ENCODE results near the gene MYL6B. TPM values are rescaled to one million over a fixed set of nuclear protein-coding genes. Genes with fewer than 3 reads are reported as not detected.

MYL6B gene
- total and polyA plus RNA-seq, 2 donors (not counting 3 experiments of a cell fraction or from before 2014, with no cell fraction given): 135 to 185 TPM

DNA sequence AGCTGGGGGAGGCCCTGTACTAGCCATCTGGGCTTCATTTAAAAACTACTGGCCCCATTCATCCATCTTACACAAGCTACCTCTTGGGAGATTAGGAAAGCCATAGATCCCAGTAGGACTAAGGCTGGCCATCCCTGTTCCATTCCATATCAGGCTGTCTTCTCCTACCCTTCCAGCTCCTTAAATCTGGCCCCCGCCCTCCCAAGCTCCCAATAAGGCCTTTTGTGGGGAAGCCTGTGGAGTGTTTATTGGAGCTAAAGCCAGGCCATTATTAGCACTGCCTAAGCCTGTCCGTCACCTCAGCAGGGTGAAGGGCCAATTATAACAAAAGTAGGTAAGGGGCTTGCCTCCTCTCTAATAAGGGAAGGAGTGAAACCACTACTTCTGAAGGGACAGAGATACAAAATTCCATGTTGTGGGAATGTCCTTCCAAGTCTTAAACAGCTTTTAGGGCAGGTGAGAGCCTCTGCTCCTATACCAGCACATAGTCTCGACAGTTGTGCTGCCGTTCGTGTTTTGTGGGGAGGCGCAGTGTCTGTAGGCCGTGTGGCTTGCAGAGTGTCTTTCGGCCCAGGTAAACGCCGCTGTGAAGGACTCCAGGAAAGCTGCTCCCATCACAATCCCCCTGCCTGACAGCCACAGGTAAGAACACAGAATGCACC lies 9.4 kb downstream of the MYL6B start:
- Histone ChIP-seq H3K9me1 (replicated peaks; ENCODE audit: control insufficient read depth, extremely low read depth, insufficient read depth, low read length) (no peaks in the 10 kb centered on the region), H3K9me3 (replicated peaks; ENCODE audit: control insufficient read depth, insufficient read depth, low read length) (no peaks in the 10 kb centered on the region), H3K79me2 (ENCODE audit: control insufficient read depth, insufficient read depth, low read length) (peaks cover 33% of the 10 kb centered on the region), H3K27me3 (ENCODE audit: control insufficient read depth in 2 of 2, insufficient read depth in 2 of 2, low read length in 2 of 2) (no peaks in the 10 kb centered on the region), H4K20me1 (replicated peaks; ENCODE audit: control insufficient read depth, extremely low read depth, insufficient read depth, low read length) (no peaks in the 10 kb centered on the region), H3K4me1 (ENCODE audit: control insufficient read depth, extremely low read depth, insufficient read depth, low read length) (peaks cover 22% of the 10 kb centered on the region), H3K9ac (replicated peaks; ENCODE audit: extremely low read depth, insufficient read depth, low read length) (no peak overlapping the region), H3K36me3 (ENCODE audit: control insufficient read depth in 2 of 2, extremely low read depth in 1 of 2, insufficient read depth in 2 of 2, low read length in 2 of 2) (peaks cover 18 to 38% of the 10 kb centered on the region in 2 experiments), H3K4me3 (replicated peaks in 1 of 3; ENCODE audit: insufficient read depth in 1 of 3, low read depth in 1 of 3, low read length in 3 of 3) (no peak overlapping the region), H3K27ac (ENCODE audit: insufficient read depth, low read depth, low read length) (peak overlapping the region; percentile 87), H3K4me2 (ENCODE audit: insufficient read depth, low read length) (no peak overlapping the region), H2AFZ (ENCODE audit: low read depth, low read length) (no peak overlapping the region)
- DNase-seq (ENCODE audit: low read depth, low spot score) (no peak), FAIRE-seq (no peak)
- CTCF ChIA-PET: interaction anchor here (1.0 to 3.3 kb wide), 7 partner anchors 19 to 43 kb away, joined by 4 to 16 read pairs (median 7); partner anchors contain the start of genes ESYT1, SMARCC2 and ZC3H10
- POLR2A ChIA-PET: interaction anchor here (0.6 to 3.9 kb wide), 10 partner anchors 10 to 58 kb away, joined by 3 to 23 read pairs (median 4); partner anchors contain the start of genes ESYT1, PA2G4 and SMARCC2
- BruUV-seq (replicated peaks): no TSS peak
- dilution Hi-C loops (cut with MboI; ENCODE audit: extremely low pct_ligation_motif_present, low sequenced_read_pairs): no loop called here
- TF ChIP-seq, protein P1, sequence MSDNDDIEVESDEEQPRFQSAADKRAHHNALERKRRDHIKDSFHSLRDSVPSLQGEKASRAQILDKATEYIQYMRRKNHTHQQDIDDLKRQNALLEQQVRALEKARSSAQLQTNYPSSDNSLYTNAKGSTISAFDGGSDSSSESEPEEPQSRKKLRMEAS (IDR thresholded peaks at IDR 0.05; ENCODE audit: insufficient read depth, insufficient read length): no peak
- TF ChIP-seq POLR2AphosphoS5 (IDR thresholded peaks at IDR 0.05; ENCODE audit: insufficient read depth, low read depth, low read length) (no peak), GATA2 (IDR thresholded peaks at IDR 0.05; ENCODE audit: insufficient read depth, insufficient read length, low read depth, low read length) (no peak), FOS (IDR thresholded peaks at IDR 0.05; ENCODE audit: borderline replicate concordance, insufficient read depth, low read length) (no peak), MYC (IDR thresholded peaks at IDR 0.05; ENCODE audit: low read depth, low read length) (no peak), JUN (IDR thresholded peaks at IDR 0.05; ENCODE audit: borderline replicate concordance, insufficient read depth, insufficient read length, low read depth) (no peak), EZH2 (IDR thresholded peaks at IDR 0.05; ENCODE audit: borderline replicate concordance, low read depth, low read length, severe bottlenecking) (no peak), POLR2A (IDR thresholded peaks at IDR 0.05; ENCODE audit: low read depth, low read length) (no peak)
- TF ChIP-seq, protein P2, sequence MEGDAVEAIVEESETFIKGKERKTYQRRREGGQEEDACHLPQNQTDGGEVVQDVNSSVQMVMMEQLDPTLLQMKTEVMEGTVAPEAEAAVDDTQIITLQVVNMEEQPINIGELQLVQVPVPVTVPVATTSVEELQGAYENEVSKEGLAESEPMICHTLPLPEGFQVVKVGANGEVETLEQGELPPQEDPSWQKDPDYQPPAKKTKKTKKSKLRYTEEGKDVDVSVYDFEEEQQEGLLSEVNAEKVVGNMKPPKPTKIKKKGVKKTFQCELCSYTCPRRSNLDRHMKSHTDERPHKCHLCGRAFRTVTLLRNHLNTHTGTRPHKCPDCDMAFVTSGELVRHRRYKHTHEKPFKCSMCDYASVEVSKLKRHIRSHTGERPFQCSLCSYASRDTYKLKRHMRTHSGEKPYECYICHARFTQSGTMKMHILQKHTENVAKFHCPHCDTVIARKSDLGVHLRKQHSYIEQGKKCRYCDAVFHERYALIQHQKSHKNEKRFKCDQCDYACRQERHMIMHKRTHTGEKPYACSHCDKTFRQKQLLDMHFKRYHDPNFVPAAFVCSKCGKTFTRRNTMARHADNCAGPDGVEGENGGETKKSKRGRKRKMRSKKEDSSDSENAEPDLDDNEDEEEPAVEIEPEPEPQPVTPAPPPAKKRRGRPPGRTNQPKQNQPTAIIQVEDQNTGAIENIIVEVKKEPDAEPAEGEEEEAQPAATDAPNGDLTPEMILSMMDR (IDR thresholded peaks at IDR 0.05; ENCODE audit: extremely low read depth in 1 of 2, insufficient read depth in 1 of 2, low read depth in 1 of 2, low read length in 2 of 2): no peak
- intact Hi-C loops (cut with micrococcal nuclease): no loop called here
